Dermis microvascular lymphatic vessel endothelial cell (primary cell): Measurements from ENCODE around the gene NAXD. TPM values are rescaled to one million over a fixed set of nuclear protein-coding genes. Genes with fewer than 3 reads are reported as not detected.
A peak's percentile ranks its signal among the peaks of the same experiment; 100 is the strongest.
"Not testable (repeated sequence)": the region's sequence is repeated elsewhere in the genome, so short reads cannot be mapped to it uniquely, and the experiment has no call there.

Experiments used
- DNase-seq, 2 donors: peaks; one replicate each; pipeline versions ENCODE4 v3.0.0 to v3.0.0-alpha.2; 2010; ENCODE audit warnings: low read depth in 2 of 2
- total RNA-seq: library from RNA; depleted of rRNA; stranded (reverse); fragments of >200 nt; gene quantifications from 2 replicates; pipeline ENCODE4 v1.2.1, GENCODE V29; 2014

The NAXD gene
- total RNA-seq, 1 donor from 2014 or later = 13.7 TPM

- no peak for DNase-seq
Measured at GRCh38 chr13:110627761-110628476, 12.6 kb downstream of the NAXD start.

GRCh38 chr13:110628477-110628793, 13.1 kb downstream of the NAXD start:
- DNase-seq = peak in 1 of 2 donors; percentile 69

- DNase-seq = peak in 1 of 2 donors; percentile 79
Measured at GRCh38 chr13:110628952-110629701, 13.8 kb downstream of the NAXD start.

- DNase-seq = no peak
Measured at GRCh38 chr13:110629735-110630134, 14.4 kb downstream of the NAXD start.

GRCh38 chr13:110630566-110631119, 15.3 kb downstream of the NAXD start:
- DNase-seq = no peak

- DNase-seq = not testable (repeated sequence)
Measured at GRCh38 chr13:110632255-110632654, 16.9 kb downstream of the NAXD start.

GRCh38 chr13:110633776-110634175, 18.4 kb downstream of the NAXD start:
- peak in 1 of 2 donors; percentile 50 for DNase-seq

- no peak for DNase-seq
Measured at GRCh38 chr13:110634558-110634957, 19.2 kb downstream of the NAXD start.

- DNase-seq = no peak
Measured at GRCh38 chr13:110635405-110636002, 20.2 kb downstream of the NAXD start.

- DNase-seq = no peak
Measured at GRCh38 chr13:110636053-110636475, 20.7 kb downstream of the NAXD start.

GRCh38 chr13:110636701-110637201, 21.4 kb downstream of the NAXD start:
- DNase-seq = no peak

- no peak for DNase-seq
Measured at GRCh38 chr13:110637275-110637674, 21.9 kb downstream of the NAXD start.

GRCh38 chr13:110637747-110638146, 22.4 kb downstream of the NAXD start:
- no peak for DNase-seq

GRCh38 chr13:110638257-110638656, 22.9 kb downstream of the NAXD start:
- DNase-seq = no peak

GRCh38 chr13:110638814-110639806, 23.8 kb downstream of the NAXD start:
- no peak for DNase-seq

- no peak for DNase-seq
Measured at GRCh38 chr13:110639935-110640334, 24.6 kb downstream of the NAXD start.

- peak; percentile 67 to 77 for DNase-seq
Measured at GRCh38 chr13:110640591-110641029, 25.3 kb downstream of the NAXD start.

- peak; percentile 64 to 67 for DNase-seq
Measured at GRCh38 chr13:110641055-110642015, 26.0 kb downstream of the NAXD start.

- DNase-seq = no peak
Measured at GRCh38 chr13:110642291-110642981, 27.1 kb downstream of the NAXD start.
